ENCODE measurements around the gene ARHGAP29. TPM values are rescaled to one million over a fixed set of nuclear protein-coding genes. Genes with fewer than 3 reads are reported as not detected.

ARHGAP29 gene
- total RNA-seq, 1 donor from 2014 or later = 30.0 TPM

Other genes starting within 250 kb of the ARHGAP29 start
- 1.8 TPM for gene ABCA4, start 116.4 kb downstream of the ARHGAP29 start, total RNA-seq
- 126 TPM for gene ABCD3, start 180.8 kb upstream of the ARHGAP29 start, total RNA-seq

Measured in ureter (tissue), 1 donor.